Urothelium cell line (cell line): ENCODE measurements around the gene LYG2.
"Not testable (repeated sequence)": the region's sequence is repeated elsewhere in the genome, so short reads cannot be mapped to it uniquely, and the experiment has no call there.

Experiments used
- DNase-seq: peaks from one replicate; pipeline ENCODE4 v3.0.0; 2011; ENCODE audit warnings: low spot score, mixed read lengths
- FAIRE-seq: peaks from 2 replicates; lab custom pipeline; 2011; peaks lifted over from hg19 to GRCh38; lab: Jason Lieb, UNC

Gene LYG2

DNA sequence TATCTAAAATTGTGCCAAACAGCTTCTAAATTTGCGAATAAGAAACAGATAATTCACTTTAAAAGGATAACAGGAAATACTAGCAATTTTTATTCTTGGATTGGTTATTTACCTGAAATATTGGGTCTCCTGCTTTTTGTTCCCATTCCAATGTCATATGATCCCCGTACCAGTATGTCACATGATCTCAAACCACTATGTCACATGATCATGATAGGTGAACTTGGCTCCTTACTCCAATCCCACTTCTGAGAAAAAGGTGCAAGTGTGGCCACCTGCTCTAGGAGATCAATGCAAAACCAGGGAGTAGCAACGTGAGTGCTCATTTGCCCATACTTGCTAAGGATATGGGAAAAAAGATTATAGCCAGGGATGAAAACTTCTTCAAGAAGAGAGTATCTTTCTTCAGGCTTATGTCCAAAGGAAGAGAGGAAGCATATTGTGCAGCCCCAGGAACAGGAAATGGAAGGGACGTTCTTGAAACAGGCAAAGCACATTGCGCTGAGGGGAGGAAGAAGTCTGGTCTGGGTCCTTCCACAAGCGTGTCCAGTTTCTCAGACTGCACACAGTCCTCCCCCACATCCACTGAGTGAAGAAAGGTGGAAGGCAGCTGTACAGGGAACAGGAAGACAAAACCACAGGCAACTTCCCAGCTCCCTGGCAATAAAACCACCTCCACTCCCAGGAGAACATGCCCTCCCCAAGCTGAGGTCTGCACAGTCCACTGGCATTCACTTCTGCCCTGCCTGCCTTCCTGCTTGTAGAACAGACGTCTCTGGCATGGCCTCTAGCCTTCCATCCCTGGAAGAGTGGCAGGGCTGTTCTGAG, at the start of gene LYG2:
LYG2 (minus strand) TSS at position 176 of the 828 bp plus-strand sequence. CDS start 1,406 bp downstream, outside the sequence.
- no peak for DNase-seq
- FAIRE-seq: no peak

- not testable (repeated sequence) for DNase-seq, FAIRE-seq
Observed at GRCh38 chr2:99301097-99301496, 45.6 kb upstream of the LYG2 start, which contains the start of gene LYG1. Gene LYG1, minus strand, starts transcription at chr2:99301197. Its CDS starts 5,527 bp downstream, at chr2:99295670.

DNA sequence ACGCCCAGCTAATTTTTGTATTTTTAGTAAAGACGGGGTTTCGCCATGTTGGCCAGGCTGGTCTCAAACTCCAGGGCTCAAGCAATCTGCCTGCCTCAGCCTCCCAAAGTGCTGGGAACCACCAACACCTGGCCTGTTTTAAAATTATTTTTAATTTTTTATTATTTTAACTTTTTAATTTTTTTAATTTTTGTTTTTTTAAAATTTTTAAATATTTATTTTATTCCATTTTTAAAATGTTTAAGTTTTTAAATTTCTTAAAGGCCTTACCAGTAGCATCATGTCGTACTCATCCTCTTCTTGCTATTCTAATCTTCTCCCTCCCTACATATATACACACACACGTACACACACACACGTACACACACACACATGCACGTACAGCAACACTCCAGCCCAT, 44.1 kb upstream of the LYG2 start:
- DNase-seq: no peak

DNA sequence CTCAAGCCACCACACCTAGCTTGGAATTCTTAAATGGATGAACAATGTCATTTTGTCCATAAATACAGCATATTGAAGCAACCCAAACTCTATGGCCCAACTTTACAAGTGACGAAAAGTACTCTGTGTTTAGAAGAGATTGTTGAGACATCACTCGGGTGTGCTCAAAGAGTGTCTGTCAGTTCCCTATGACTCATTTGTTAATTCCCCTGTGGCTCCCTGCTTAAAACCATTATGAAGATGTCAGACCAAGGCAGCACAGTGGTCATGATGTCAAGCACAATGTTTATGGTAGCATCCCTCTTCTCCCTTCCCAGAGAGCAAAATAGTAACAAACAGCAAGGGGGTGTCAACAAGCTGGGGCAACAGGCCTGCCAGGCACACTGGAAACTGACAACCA, 42.5 kb upstream of the LYG2 start:
- DNase-seq: no peak

More for the DNA sequence above, 44.1 kb upstream of the LYG2 start:
- no peak for FAIRE-seq

DNA sequence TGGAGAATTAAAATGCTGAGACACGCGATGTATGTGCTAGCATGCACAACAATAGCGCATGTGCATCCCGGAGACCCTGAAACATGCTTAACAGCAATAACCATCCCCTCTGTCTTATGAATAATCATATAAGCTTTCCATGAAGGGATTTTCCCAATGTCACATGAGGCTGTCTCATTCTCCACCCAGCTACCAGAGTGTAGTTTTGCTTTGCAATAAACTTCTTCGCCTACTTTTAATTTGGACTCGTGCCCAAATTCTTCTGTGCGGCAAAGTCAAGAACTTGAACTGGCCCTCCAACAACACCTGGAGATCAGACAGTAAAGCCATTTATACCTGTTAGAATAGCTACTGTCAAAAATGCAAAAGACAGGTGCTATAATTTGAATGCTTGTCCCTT, 30.1 kb upstream of the LYG2 start:
- FAIRE-seq (no peak), DNase-seq (no peak)

More for the DNA sequence above, 42.5 kb upstream of the LYG2 start:
- no peak for FAIRE-seq

GRCh38 chr2:99279969-99280695, 24.7 kb upstream of the LYG2 start:
- DNase-seq (no peak), FAIRE-seq (no peak)

- DNase-seq (peak; percentile 76), FAIRE-seq (peak; percentile 65)
Observed at GRCh38 chr2:99278793-99279291, 23.4 kb upstream of the LYG2 start.

- not testable (repeated sequence) for DNase-seq, FAIRE-seq
Observed at GRCh38 chr2:99278195-99278765, 22.8 kb upstream of the LYG2 start.

DNA sequence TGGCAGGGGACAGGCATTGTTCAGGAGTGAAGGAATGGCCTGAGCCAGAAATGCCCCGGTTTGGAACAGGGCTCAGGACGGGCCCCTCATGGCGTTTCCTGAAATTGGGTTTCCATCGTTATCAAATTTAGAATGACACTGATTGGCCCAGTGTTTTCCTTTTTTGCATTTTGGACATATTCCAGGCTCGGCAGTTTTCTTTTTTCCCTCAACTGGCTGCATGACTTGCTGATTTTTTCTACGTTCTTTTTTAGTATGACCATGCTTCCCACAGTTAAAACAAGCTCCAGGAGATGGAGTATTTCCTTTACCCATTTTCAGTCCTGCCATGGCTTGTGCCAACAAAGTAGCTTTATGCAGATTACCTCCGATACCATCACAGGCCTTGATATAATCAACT, 20.4 kb upstream of the LYG2 start:
- no peak for FAIRE-seq
- DNase-seq: no peak

- DNase-seq (no peak), FAIRE-seq (no peak)
Observed at GRCh38 chr2:99261242-99261641, 5.8 kb upstream of the LYG2 start.

DNA sequence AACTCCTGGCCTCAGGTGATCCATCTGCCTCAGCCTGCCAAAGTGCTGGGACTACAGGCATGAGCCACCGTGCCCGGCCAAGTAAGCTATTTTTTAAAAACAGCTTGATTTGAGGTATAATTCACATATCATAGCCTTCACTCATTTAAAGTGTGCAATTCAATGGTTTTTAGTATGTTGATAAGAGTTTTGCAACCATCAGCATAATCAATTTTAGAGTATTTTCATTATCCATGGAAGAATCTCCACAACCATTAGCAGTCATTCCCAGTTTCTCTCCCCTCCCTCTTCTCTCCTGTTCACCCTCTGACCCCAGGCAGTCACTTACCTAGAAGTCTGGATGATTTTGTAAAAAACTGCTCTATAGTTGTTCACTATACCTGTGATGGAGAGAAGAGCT, 4.7 kb upstream of the LYG2 start:
- DNase-seq (no peak), FAIRE-seq (no peak)

- DNase-seq: no peak
- no peak for FAIRE-seq
Observed at GRCh38 chr2:99259465-99259864, 4.0 kb upstream of the LYG2 start.

- FAIRE-seq (no peak), DNase-seq (no peak)
Observed at GRCh38 chr2:99256677-99257076, 1.2 kb upstream of the LYG2 start.

DNA sequence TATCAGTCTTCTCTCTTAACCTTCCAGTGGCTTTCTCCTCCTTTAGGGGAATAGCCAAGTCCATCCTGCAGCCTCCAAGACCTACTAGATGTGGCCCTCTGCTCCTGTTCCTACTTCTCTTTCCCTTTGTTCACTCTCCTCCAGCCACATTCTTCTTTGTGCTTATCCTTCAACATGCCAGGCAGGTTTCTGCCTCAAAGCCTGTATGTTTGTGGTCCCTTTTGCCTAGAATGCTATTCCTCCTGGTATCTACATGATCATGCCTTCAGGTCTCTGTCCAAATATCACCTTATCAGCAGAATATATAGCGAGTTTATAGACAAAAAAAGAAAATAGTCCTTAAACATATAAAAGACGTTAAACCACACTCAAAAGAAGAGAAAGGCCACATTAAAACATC, 5.5 kb downstream of the LYG2 start:
- no peak for DNase-seq
- FAIRE-seq: no peak

GRCh38 chr2:99242151-99242550, 13.3 kb downstream of the LYG2 start:
- DNase-seq (no peak), FAIRE-seq (no peak)

GRCh38 chr2:99240431-99240830, 15.0 kb downstream of the LYG2 start:
- FAIRE-seq: no peak
- DNase-seq: no peak

DNA sequence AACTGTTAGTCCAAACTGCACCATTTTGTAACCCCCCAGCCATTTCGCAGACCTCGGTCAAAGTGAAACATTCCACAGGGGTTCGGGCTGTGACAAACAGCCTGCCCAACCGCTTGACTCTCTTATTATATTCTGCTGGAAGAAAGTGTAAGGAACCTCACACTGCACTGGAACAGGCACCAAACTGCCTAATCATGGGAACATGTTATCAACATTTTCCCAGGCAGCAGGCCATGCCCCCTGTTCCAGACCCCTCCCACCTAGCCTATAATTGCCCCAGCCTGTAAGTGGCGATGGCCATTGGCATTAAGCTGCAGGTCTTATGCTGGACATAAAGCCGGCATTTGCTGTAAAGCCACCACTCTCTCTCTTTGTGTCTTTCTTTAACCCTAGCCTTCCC, 16.9 kb downstream of the LYG2 start:
- FAIRE-seq (no peak), DNase-seq (no peak)

DNA sequence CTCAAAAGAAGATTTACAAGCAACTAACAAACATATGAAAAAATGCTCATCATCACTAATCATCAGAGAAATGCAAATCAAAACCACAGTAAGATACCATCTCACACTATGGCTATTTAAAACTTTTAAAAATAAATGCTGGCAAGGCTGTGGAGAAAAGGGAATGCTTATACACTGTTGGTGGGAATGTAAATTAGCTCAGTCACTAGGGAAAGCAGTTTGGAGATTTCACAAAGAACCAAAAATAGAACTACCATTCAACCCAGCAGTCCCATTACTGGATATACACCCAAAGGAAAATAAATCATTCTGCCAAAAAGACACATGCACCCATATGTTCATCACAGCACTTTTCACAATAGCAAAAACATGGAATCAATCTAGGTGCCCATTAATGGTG, 22.3 kb downstream of the LYG2 start:
- DNase-seq, FAIRE-seq: not testable (repeated sequence)

DNA sequence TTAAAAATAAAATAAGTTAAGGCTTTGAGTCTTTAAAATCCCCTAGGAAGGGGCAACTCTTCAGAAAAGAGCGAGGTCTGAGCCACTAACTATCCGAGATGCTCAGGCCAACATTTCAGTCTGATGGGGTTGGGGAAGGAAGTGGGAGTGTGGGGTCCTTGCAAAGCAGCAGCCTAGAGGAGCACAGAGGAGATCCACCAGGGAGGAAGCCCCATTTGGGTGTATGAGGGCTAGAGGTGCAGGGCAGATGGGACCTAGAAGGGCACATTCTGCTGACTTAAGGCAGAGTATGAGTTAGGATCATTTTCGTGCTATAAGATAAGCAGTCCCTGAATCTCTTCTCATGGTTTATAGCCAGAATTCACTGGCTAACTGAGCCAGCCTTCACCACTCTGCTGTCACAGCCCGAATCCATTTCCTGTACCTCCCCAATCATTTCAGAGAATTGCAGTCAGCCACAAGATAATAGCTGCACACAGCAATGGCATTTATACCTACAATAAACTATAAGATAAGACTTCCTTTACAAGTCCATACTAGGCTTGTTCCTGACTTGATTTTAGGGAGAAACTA, 37.5 kb downstream of the LYG2 start:
- no peak for DNase-seq
- FAIRE-seq: no peak

GRCh38 chr2:99216096-99216495, 39.4 kb downstream of the LYG2 start:
- FAIRE-seq (no peak), DNase-seq (no peak)

GRCh38 chr2:99205491-99205890, 50.0 kb downstream of the LYG2 start:
- DNase-seq (no peak), FAIRE-seq (no peak)
